ENCODE measurements around the gene PLSCR4.

DNA sequence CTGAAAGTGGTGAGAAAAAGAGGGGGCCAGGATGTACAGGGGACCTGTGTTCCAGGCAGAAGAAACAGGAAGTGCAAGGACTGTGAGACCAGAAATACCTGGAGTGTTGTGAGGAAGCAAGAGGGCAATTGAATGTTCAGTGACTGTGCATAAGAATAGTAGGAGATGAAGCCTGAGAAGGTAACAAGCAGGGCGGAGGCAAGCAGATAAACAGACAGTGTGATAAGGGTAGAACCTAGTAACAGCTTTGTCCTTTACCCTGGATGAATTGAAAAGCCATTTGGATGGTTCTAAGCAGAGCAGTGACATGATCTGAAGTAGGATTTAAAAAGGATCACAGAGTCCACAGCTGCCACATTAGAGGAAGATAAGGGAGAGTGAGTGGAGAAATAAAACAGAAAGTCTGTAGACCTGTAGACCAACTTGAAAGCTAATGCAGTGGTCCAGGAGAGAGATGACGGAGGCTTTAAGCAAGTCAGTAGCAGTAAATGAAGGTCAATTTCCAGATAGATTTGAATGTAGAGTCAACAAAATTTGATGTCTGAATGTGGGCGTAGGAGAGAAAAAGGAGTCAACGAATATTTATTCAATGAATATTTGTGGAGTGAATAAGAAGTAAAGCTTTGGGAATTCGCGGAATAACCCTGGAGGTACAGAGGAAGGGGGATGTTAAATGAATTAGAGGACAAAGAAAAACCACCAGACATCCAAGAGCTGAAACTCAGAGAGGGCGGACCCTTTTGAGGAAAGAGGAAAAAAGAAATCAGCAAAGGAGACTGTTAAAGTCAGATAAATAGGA, 85.7 kb downstream of the PLSCR4 start:
- TF ChIP-seq CTCF (IDR thresholded peaks at IDR 0.05) (no peak), EP300 (IDR thresholded peaks at IDR 0.05) (no peak), POLR2A (IDR thresholded peaks at IDR 0.05) (no peak)

All from gastroesophageal sphincter (tissue), 3 donors.